GM15510 (cell line): ENCODE measurements around the gene HDAC8.

ENCODE experiments used
- POLR2A ChIP-seq: IDR thresholded peaks from 3 replicates; pipeline ENCODE4 v1.6.1; 2011; ENCODE audit warnings: borderline replicate concordance; ENCODE audit not compliant: insufficient read length; ENCODE audit errors: extremely low read depth

HDAC8 gene

GRCh38 chrX:72340041-72340440, 232.6 kb downstream of the HDAC8 start:
- no peak for TF ChIP-seq POLR2A

GRCh38 chrX:72330131-72330530, 242.5 kb downstream of the HDAC8 start:
- TF ChIP-seq POLR2A = no peak

GRCh38 chrX:72326605-72327300, 245.9 kb downstream of the HDAC8 start:
- TF ChIP-seq POLR2A = no peak

- no peak for TF ChIP-seq POLR2A
These were observed 255.5 kb downstream of the HDAC8 start for GRCh38 chrX:72317139-72317538.

GRCh38 chrX:72316408-72317110, 256.1 kb downstream of the HDAC8 start:
- no peak for TF ChIP-seq POLR2A

- no peak for TF ChIP-seq POLR2A
These were observed 257.8 kb downstream of the HDAC8 start for GRCh38 chrX:72314881-72315280.

GRCh38 chrX:72313707-72314641, 258.7 kb downstream of the HDAC8 start:
- TF ChIP-seq POLR2A = no peak

- no peak for TF ChIP-seq POLR2A
These were observed 260.2 kb downstream of the HDAC8 start for GRCh38 chrX:72312311-72312940.

GRCh38 chrX:72309297-72310071, 263.2 kb downstream of the HDAC8 start:
- TF ChIP-seq POLR2A = no peak

- no peak for TF ChIP-seq POLR2A
These were observed 263.9 kb downstream of the HDAC8 start for GRCh38 chrX:72308566-72309296.

GRCh38 chrX:72308209-72308565, 264.5 kb downstream of the HDAC8 start:
- TF ChIP-seq POLR2A = no peak

- no peak for TF ChIP-seq POLR2A
These were observed 265.0 kb downstream of the HDAC8 start for GRCh38 chrX:72307646-72308051.
